22Rv1 (cell line): ENCODE data around the gene TIGAR.

ENCODE experiments used
- CTCF ChIP-seq: fragments of 450-650 bp; IDR thresholded peaks from 2 replicates; pipeline ENCODE4 v1.5.1; 2017; ENCODE audit warnings: mild to moderate bottlenecking
- ZFX ChIP-seq: fragments of 450-650 bp; IDR thresholded peaks from 2 replicates; pipeline ENCODE4 v1.6.1; 2017; ENCODE audit warnings: antibody characterized with exemption, borderline replicate concordance

DNA sequence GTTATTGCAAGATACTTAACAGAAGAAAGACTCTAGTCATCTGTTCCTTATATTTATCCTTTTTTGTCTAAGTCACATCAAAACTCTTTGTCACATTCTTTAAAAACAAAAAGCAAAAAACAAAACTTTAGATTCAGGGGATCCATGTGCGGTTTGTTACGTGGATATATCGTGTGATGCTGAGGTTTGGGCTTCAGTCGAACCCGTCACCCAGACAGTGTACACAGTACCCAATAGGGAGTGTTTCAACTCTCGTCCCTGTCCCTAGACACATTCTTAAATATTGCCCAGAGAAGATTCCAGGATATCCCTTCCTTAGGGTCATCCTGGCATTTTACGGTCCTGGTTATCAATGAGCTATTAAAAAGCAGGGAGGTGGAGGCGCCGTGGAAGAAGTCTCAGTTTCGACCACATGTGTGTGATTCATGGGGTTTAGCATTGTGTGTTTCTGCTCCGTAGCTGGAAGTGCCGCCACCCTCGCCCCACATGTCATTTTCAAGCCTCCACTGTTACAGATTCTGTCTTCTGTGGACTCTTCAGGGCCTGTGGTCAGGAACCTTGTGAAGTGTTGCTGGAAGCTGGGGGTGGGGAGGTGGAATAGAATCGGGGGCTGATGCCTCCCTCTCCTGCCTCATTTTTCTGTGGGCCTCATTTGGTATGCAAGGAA lies 27.6 kb upstream of the TIGAR start:
- TF ChIP-seq CTCF (no peak), ZFX (no peak)
